HG03064 (cell line): Measurements from ENCODE around the gene MARK3.

Experiments
- ATAC-seq: cut with Tn5 transposase; IDR thresholded peaks from one replicate; pipeline ENCODE4 v1.9.1; 2021; ENCODE audit warnings: low read depth; ENCODE audit not compliant: unreplicated experiment

The MARK3 gene

DNA sequence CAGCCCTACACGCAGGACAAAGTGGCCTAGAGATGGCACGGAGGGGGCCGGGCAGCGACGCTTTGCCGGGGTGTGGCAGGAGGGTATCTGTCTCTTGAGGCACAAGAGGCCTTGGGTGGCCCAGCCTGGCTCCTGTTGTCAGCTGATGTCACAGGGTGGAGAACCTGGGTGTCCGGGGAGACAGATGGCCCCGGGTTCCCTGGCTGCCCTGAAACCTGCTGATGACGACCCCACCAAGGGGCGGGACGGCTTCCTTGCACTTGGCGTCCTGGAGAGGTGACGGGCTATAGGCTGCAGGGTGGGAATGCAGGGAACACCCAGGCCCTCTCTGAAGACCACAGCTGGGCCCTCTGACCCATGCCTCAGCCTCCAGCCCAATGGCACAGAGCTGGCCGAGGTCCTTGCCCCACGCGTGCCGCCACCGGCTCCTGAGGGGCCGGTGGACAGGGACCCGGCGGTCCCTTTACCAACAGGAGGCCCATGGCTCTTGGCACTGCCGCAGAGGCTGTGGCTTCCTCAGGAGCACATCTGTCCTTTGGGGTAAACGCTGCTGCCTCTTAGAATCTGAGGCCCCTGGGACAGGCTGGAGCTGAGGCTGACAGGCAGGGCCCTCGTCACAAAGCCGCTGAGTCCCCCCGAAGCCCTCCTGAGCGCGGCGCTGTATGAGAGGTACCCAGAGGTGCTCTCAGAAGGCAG, 160.2 kb downstream of the MARK3 start:
- no peak for ATAC-seq

DNA sequence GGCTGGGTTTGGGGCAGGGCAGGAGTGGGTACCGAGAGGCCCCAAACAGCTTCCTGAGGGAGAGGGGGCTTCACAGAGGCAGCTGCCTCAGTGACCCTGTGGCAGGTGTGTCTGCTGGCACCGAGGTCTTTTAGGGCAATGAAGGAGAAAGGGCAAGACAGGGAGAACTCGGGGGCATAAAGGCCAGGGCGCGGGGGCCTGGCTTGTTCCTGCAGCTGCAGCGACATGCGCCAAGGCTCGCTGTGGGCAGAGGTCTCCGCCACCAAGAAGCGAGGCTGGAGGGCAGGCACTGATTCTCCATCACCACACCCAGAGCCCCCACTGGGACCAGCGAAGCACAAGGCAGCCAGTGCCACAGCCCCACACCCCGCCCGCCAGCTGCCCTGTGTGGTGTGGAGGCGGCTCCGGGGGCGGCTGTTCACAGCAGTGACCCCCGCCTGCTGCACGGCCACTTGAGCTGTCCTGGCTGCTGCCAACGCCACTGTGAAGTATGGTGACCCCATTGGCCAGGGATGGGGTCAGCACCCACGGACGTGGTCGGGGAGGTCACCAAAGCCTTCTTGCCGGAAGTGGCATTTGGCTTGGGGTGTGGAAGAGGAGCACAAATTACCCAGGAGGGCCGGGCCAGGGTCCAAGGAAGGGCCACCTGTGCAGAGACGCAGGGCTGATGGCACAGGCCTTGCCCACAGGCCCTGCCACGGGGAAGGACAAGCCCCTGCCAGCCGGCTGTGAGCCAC, 160.9 kb downstream of the MARK3 start:
- no peak for ATAC-seq

DNA sequence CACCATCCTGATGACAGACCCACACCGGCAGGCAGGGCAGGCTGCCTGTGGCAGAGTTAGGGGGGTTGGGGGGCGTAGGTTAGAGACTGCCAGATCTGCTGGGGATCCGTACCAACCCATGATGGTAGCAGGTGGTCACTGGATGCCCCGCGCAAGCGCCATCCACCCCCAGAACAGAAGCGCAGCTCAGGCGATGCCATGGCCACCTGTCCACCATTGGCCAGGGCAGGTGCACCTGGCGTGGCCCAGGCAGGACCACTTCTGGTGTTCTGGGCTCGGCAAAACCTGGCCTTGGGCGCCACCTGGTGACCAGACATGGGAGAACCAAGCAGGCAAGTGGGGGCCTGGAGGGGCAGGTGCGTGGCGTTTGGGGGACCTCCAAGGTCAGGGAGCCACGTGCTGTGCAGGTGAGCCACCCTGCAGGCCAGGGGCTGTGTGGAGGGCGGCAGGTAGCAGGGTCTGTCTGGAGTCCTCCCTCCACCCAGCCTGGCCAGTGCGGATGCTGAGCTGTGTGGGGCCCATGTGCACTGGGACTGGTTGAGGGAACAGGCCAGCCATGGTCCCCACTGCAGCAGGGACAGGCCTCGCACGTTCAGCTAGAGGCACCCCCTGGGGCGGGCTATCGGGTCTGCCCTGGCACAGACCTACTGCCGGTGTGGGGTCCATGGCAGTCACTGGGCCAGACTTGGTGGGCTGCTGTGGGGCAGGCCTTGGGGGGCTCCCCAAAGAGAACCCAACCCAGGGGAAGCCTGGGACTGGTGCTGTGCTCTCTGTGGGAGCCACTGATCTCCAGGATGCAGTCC, 161.6 kb downstream of the MARK3 start:
- ATAC-seq, result no peak

DNA sequence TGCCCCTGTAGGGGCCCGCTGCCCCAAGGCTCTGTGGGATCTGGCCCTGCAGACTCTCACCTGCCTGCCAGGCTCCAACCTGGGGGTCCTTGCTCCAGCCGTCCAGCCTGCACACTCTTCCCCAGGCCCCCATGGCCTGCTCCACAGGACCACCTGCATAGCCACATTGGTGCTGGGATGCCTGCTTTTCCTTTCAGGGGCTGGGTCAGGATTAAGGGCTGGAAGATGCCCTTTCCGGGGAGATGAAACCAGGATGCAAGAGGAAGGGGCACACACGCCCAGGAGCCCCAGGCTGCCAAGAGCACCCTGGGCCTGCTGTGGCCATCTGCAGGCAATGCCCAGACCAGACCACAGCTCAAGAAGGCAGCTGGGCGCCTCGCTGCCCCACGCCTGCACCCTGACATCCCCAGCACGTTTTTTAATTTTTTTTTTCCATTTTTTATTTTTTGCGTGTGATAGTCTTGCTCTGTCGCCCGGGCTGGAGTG, 162.3 kb downstream of the MARK3 start:
- ATAC-seq, result no peak

DNA sequence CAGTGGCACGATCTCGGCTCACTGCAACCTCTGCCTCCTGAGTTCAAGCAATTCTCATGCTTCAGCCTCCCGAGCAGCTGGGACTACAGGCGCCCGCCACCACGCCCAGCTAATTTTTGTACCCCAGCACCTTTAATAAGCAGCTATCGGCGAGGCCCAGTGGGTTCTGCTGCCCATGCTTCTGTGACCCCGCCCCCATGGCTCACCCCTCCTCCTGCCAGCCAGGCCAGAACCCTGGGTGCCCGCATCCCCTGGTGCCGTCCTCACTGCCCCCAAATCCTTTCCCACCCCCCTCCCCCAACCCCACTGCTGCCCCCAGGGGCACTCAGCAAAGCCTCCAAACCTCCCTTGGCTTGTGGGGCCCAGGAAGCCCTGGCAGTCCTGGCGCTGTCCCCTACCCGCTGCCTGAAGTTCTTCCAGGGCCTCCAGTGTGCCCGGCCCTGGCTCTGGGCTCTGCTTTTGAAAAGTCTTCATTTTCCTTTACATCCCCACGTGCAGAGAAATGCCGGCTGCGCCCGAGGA, 162.8 kb downstream of the MARK3 start:
- ATAC-seq, result no peak

DNA sequence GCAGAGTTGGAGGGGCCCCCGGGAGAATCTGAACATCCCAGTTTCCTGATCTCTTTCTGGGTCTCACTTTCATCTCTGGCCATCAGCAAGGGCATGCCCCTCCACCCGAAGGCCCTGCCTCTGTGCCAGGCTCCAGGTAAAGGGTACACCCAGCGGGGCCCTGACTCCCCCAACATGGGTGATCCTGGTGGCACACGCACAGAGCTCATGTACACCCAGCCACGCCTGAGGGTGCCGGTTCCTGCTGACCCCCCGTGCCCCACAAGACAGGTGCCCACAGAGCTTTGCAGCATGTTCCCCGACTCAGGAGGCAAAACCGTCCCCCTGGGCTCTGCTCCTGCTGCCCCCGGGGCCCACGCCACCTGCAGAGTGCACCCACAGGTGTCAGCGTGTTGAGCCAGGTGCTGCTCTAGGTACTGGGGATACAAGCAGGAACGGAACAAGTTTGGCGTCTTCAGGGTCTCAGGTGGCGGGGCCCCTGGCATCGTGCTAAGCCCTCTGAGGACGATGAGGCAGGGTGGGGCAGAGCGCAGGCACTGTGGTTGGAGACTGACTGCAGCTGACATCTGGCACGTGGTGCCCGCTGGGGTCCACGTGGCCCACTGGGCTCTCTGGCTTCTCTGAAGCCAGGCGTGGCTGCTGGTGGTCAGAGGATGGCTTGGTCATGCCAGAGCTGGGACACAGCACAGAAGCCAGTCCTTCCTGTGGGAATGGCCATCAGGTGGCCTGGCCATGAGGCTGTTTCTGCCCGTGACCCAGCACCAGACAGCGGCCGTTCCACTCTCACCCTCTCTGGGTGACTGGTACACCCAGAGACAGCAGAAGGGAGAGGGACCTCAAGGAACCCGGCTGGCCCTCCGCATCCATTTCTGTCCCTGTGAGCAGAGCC, 163.5 kb downstream of the MARK3 start:
- ATAC-seq, result no peak

DNA sequence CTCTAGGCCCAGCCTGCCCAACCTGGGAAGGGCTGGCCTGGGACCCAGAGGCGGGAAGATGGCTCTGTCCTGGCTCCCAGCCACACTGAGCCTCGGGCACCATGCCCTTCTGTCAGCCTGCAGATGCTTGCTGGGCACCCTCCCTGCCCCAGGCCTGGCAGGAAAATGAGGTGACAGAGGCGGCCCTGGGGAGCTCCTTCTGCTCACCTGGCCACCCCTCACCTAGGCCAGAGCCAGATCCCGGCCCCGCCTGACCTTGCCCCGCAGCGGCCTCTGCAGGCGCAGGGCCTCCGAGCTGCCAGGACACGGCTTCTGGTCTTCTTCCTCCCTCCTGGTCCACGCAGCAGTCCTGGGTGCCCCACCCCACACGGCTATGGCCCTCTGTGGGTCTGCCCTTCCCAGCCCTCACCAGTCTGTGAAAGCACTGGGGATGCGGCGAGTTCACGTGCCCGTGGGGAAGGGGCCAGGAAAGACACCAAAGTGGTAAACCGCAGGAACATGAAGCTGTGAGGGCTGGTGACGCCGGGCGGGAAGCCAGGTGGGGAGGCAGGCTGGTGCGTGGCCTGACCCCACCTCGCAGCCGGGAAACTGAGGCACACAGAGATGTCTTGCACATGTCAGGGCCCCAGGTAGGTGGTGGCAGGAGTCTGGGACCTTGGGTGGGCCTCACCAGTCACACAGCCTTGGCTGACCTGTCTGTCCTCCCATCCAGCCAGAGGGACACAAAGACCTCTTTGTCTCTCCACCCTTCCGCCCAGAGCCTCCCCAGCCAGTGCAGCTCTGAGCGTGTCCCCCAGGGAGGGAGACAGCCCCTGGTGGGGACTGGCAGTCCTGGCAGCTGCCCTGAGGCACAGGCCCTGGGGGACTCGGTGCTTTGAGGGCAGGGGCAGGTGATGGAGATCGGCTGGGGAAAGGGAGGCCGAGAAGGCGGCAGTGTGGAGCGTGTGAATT, 164.4 kb downstream of the MARK3 start:
- ATAC-seq, result no peak

DNA sequence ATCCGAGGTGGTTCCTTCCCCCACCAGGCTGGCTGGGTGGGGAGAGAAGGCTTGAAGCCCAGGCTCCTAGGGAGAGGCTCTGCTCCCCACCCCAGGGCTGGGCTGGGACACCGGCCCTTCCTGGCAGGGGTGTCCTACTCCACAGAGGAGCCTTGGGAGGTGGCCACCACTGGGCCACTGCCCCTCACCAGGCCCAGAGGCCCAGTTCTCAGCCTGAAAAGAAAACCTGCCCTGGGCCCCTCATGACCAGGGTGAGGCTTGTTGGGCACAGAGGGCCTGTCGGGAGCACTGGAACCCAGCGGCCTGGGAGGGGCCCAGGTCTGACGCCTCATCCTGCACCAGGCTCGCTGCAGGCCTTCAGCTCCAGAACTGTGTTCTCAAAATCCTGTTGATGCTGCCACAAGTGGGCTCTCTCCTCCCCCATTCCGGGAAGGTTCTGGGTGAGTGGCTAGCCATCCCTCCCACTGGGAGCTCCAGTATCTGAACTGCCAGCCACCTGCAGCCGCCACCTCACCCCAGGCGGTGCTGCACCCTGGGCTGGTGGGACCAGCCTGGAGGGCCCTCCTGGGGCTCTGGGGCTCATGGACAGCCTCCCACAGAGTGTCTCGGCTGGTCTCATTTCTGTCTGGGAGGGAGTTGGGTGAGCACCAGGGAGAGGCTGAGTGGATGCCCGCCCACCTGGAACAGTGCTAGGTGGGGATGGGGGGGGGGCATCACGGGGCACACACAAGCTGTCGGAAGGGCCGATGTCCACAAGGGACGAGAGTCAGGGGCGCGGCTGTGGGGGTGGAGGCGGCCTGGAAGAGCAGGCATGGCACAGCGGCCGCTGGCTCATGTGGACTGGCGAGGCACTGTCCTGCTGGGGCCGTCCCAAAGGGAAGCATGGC, 165.5 kb downstream of the MARK3 start:
- no peak for ATAC-seq

DNA sequence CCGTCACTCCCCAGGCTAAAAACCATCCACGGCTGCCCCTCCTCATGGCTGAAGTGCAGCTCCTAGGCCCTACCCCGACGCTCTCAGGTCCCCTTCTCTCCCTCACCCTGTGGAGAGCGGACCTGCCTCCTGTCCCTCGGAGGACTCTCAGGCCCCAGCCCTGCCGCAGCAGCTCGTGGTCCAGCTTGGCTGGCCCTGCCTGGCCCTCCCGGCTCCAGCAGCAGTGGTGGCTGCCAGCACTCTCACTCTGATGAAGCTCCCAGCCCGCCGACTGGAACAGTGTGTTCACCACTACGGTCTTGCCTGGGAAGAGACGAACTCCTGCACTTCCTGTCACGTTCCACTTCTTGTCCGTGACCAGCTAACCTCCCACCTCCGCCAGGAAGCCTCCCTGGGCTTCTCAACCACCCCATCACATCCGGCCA, 166.1 kb downstream of the MARK3 start:
- no peak for ATAC-seq

DNA sequence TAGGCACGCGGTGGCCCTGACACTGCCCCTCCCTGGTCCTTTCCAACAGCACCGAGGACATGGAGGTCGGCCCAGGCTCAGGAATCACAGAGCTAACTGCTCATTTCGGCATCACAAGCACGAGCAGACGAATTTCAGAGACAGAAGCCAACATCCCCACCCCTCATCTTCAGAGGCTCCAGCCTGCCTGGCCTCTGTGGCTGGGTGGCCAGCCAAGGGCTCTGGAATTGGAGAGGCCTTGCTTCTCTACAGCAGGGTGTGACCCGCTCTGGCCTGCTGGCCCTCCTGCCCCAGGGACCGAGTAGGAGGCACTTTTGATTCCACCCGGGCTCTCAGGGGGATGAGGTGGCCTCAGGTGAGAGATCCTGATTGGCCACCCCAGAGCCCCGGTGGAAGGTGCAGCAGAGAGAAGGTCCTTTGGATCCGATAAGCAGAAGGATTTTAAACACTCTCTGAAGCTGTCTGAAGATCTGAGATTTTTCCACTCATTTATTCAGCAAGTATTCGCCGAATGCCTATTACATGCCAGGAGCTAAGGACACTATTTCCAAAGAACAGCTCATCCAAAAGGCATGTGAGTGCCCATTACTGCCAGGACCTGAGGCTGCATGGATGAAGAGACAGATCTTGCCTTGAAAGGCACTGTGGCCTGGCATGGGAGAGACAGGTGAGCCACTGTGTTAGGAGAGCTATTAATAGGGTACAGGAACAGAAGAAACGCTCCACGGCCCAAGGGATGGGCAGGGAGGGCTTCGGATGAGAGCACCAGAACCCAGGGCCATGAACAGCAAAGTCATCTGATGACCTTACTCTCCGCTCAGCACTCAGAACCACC, 167.0 kb downstream of the MARK3 start:
- no peak for ATAC-seq

DNA sequence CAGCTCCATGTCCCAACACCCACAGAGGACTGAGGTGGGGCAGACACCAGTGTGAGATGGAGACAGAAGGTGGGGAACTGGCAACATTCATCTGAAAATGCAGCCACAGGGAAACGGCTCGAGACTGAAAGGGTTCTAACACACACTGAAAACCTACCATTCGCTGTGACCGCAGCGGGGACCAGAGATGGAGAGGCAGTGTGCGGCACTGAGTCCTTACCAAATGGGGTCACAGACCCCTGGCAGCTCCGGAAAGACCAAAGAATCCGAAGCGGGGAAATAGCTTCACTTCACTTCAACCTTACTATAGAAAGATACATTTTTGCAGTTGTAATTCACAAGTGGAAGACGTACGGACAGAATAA, 167.6 kb downstream of the MARK3 start:
- ATAC-seq, result no peak
